SKM-1 treated with dmso at 0.1 percent for 144 hours (cell line): ENCODE measurements around the gene GPBAR1.

ENCODE experiments used
- DNase-seq: peaks from one replicate; lab custom pipeline; 2025; ENCODE audit not compliant: unreplicated experiment; lab: John Stamatoyannopoulos, UW

GPBAR1 gene

GRCh38 chr2:218260742-218261422 is at the start of gene GPBAR1:
TSS of gene GPBAR1 (plus strand) at chr2:218261015. CDS start at chr2:218262725, 1,710 bp downstream.
- DNase-seq = no peak

GRCh38 chr2:218214116-218214515 is 46.7 kb upstream of the GPBAR1 start:
- no peak for DNase-seq

- DNase-seq = no peak
Measured at GRCh38 chr2:218216336-218216673, 44.5 kb upstream of the GPBAR1 start.

GRCh38 chr2:218216674-218217359 is 44.0 kb upstream of the GPBAR1 start, which contains the start of gene ARPC2:
TSS of gene ARPC2 (plus strand) at chr2:218217189. CDS start at chr2:218217471, 282 bp downstream.
- DNase-seq = peak; percentile 94

GRCh38 chr2:218217360-218218267 is 43.2 kb upstream of the GPBAR1 start:
- DNase-seq = peak; percentile 25

GRCh38 chr2:218218268-218219185 is 42.3 kb upstream of the GPBAR1 start:
- DNase-seq = peak; percentile 77

- DNase-seq = no peak
Measured at GRCh38 chr2:218219934-218220333, 40.9 kb upstream of the GPBAR1 start.

- DNase-seq = no peak
Measured at GRCh38 chr2:218221000-218221399, 39.8 kb upstream of the GPBAR1 start.

- DNase-seq = no peak
Measured at GRCh38 chr2:218223046-218223445, 37.8 kb upstream of the GPBAR1 start.

- no peak for DNase-seq
Measured at GRCh38 chr2:218224186-218224585, 36.6 kb upstream of the GPBAR1 start.

- DNase-seq = no peak
Measured at GRCh38 chr2:218226903-218227302, 33.9 kb upstream of the GPBAR1 start.

- DNase-seq = no peak
Measured at GRCh38 chr2:218228366-218229090, 32.3 kb upstream of the GPBAR1 start.

- peak; percentile 94 for DNase-seq
Measured at GRCh38 chr2:218229239-218229638, 31.6 kb upstream of the GPBAR1 start.

GRCh38 chr2:218229851-218230250 is 31.0 kb upstream of the GPBAR1 start:
- no peak for DNase-seq

- DNase-seq = peak; percentile 32
Measured at GRCh38 chr2:218230882-218231281, 29.9 kb upstream of the GPBAR1 start.

GRCh38 chr2:218233543-218233942 is 27.3 kb upstream of the GPBAR1 start:
- DNase-seq = no peak

GRCh38 chr2:218234521-218234920 is 26.3 kb upstream of the GPBAR1 start:
- DNase-seq = no peak

- no peak for DNase-seq
Measured at GRCh38 chr2:218235017-218235416, 25.8 kb upstream of the GPBAR1 start.

GRCh38 chr2:218236829-218237228 is 24.0 kb upstream of the GPBAR1 start:
- DNase-seq = no peak

- no peak for DNase-seq
Measured at GRCh38 chr2:218238887-218239286, 21.9 kb upstream of the GPBAR1 start.
